Ovary (tissue), 3 donors: Measurements from ENCODE around the gene TP53I11.

Source experiments
- EP300 ChIP-seq: sonication (generic); formaldehyde crosslinking; IDR thresholded peaks from one replicate; pipeline ENCODE4 v1.6.1; 2017; ENCODE audit warnings: antibody characterized with exemption
- POLR2A ChIP-seq: fragments of 450-650 bp; IDR thresholded peaks from one replicate; pipeline ENCODE4 v1.6.1; 2017; ENCODE audit warnings: antibody characterized with exemption, mild to moderate bottlenecking, moderate library complexity
- TF ChIP-seq, protein P1 (sequence below), 3 donors: fragments of 450-650 bp in 2 of 3; fragments of 200-600 bp in 1 of 3; IDR thresholded peaks; one replicate each; pipeline versions ENCODE4 v1.5.1 to v1.8.0; 2016 to 2022; ENCODE audit warnings: antibody characterized with exemption in 3 of 3, mild to moderate bottlenecking in 1 of 3
- donor health status: DM: no; HTN: no; CAD: no.

DNA sequence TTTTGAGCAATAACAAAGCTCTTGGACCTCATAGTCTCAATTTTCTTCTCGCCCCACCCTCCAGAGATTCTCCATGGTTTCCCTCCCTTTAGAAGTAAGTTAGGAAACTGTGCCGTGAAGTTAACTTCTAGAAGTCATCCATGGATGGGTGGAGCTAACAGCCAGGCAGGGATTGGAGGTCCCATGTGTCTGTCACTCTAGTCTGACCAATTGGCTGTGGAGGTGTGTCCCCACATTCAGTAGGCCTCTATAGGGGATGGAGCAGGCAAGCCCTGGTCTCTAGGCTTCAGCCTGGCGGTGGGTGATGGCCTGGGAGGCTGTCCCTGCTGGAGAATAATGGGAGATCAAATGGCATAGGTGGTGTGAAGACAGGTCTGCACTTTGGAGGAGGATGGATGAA lies 50.7 kb downstream of the TP53I11 start:
- TF ChIP-seq, protein P1, sequence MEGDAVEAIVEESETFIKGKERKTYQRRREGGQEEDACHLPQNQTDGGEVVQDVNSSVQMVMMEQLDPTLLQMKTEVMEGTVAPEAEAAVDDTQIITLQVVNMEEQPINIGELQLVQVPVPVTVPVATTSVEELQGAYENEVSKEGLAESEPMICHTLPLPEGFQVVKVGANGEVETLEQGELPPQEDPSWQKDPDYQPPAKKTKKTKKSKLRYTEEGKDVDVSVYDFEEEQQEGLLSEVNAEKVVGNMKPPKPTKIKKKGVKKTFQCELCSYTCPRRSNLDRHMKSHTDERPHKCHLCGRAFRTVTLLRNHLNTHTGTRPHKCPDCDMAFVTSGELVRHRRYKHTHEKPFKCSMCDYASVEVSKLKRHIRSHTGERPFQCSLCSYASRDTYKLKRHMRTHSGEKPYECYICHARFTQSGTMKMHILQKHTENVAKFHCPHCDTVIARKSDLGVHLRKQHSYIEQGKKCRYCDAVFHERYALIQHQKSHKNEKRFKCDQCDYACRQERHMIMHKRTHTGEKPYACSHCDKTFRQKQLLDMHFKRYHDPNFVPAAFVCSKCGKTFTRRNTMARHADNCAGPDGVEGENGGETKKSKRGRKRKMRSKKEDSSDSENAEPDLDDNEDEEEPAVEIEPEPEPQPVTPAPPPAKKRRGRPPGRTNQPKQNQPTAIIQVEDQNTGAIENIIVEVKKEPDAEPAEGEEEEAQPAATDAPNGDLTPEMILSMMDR (IDR thresholded peaks at IDR 0.05) = no peak
- TF ChIP-seq EP300 = no peak
- no peak for TF ChIP-seq POLR2A
